HL-60 (cell line): ENCODE data around the gene NRF1.

ENCODE experiments used
- CTCF ChIP-seq: IDR thresholded peaks from one replicate; pipeline ENCODE4 v1.5.1; 2011; ENCODE audit warnings: low read length, control low read depth, inconsistent platforms; ENCODE audit not compliant: insufficient read depth
- GABPA ChIP-seq: IDR thresholded peaks from 2 replicates; pipeline ENCODE4 v1.6.1; 2012; ENCODE audit warnings: low read depth
- REST ChIP-seq: IDR thresholded peaks from 2 replicates; pipeline ENCODE4 v1.6.1; 2012; ENCODE audit warnings: low read depth; ENCODE audit not compliant: insufficient replicate concordance

GRCh38 chr7:129649128-129649690, 37.7 kb downstream of the NRF1 start:
- no peak for TF ChIP-seq CTCF
- no peak for TF ChIP-seq REST
- no peak for TF ChIP-seq GABPA
